ENCODE results near the gene TMEM163. TPM values are rescaled to one million over a fixed set of nuclear protein-coding genes. Genes with fewer than 3 reads are reported as not detected.
"Not testable (repeated sequence)": the region's sequence is repeated elsewhere in the genome, so short reads cannot be mapped to it uniquely, and the experiment has no call there.

Gene TMEM163
- total RNA-seq, 1 experiment from 2014 or later: 2.5 TPM

GRCh38 chr2:134657650-134658250 lies 61.0 kb downstream of the TMEM163 start:
- peak; percentile 71 for TF ChIP-seq CTCF (IDR thresholded peaks at IDR 0.05; ENCODE audit: unreplicated experiment)
- H3K4me1 Mint-ChIP-seq (ENCODE audit: low read depth, unreplicated experiment): no peaks in the 10 kb centered on the region
- H3K27ac Mint-ChIP-seq (ENCODE audit: unreplicated experiment): no peak overlapping the region
- H3K36me3 Mint-ChIP-seq (ENCODE audit: insufficient read depth, unreplicated experiment): no peaks in the 10 kb centered on the region
- no peak overlapping the region for H3K4me3 Mint-ChIP-seq (ENCODE audit: low read depth, unreplicated experiment)
- no peaks in the 10 kb centered on the region for H3K27me3 Mint-ChIP-seq (ENCODE audit: unreplicated experiment)
- CTCF ChIA-PET: interaction anchor here (0.7 kb wide), 1 partner anchor 241 kb away, joined by 3 read pairs; no protein-coding TSS in a partner anchor
- no TSS peak for BruUV-seq (replicated peaks)
- intact Hi-C loops (cut with micrococcal nuclease; ENCODE audit: unreplicated experiment): loop anchor here (2.0 kb wide), 2 partner anchors 121 to 241 kb away; no protein-coding TSS in a partner anchor
- peak; percentile 63 for DNase-seq
- no peaks in the 10 kb centered on the region for H3K9me3 Mint-ChIP-seq (ENCODE audit: low read depth, unreplicated experiment)

- H3K4me3 Mint-ChIP-seq (ENCODE audit: low read depth, unreplicated experiment); H3K4me1 Mint-ChIP-seq (ENCODE audit: low read depth, unreplicated experiment); H3K36me3 Mint-ChIP-seq (ENCODE audit: insufficient read depth, unreplicated experiment); H3K27me3 Mint-ChIP-seq (ENCODE audit: unreplicated experiment); CTCF ChIA-PET; DNase-seq; BruUV-seq (replicated peaks); H3K27ac Mint-ChIP-seq (ENCODE audit: unreplicated experiment); H3K9me3 Mint-ChIP-seq (ENCODE audit: low read depth, unreplicated experiment): not testable (repeated sequence)
- intact Hi-C loops (cut with micrococcal nuclease; ENCODE audit: unreplicated experiment): loop anchor here (2.0 kb wide), 1 partner anchor 242 kb away; no protein-coding TSS in a partner anchor
Measured at GRCh38 chr2:134656391-134656790, 62.4 kb downstream of the TMEM163 start.

GRCh38 chr2:134648586-134648985 lies 70.2 kb downstream of the TMEM163 start:
- Mint-ChIP-seq H3K9me3 (ENCODE audit: low read depth, unreplicated experiment) (no peaks in the 10 kb centered on the region), H3K4me3 (ENCODE audit: low read depth, unreplicated experiment) (no peak overlapping the region), H3K36me3 (ENCODE audit: insufficient read depth, unreplicated experiment) (no peaks in the 10 kb centered on the region), H3K27ac (ENCODE audit: unreplicated experiment) (no peak overlapping the region), H3K27me3 (ENCODE audit: unreplicated experiment) (no peaks in the 10 kb centered on the region), H3K4me1 (ENCODE audit: low read depth, unreplicated experiment) (no peaks in the 10 kb centered on the region)
- BruUV-seq (replicated peaks): no TSS peak
- intact Hi-C loops (cut with micrococcal nuclease; ENCODE audit: unreplicated experiment): no loop called here
- no peak for TF ChIP-seq CTCF (IDR thresholded peaks at IDR 0.05; ENCODE audit: unreplicated experiment)
- CTCF ChIA-PET: no interaction called here
- DNase-seq: no peak

- no peaks in the 10 kb centered on the region for H3K27me3 Mint-ChIP-seq (ENCODE audit: unreplicated experiment)
- no peaks in the 10 kb centered on the region for H3K4me1 Mint-ChIP-seq (ENCODE audit: low read depth, unreplicated experiment)
- no peaks in the 10 kb centered on the region for H3K36me3 Mint-ChIP-seq (ENCODE audit: insufficient read depth, unreplicated experiment)
- BruUV-seq (replicated peaks): no TSS peak
- no peaks in the 10 kb centered on the region for H3K9me3 Mint-ChIP-seq (ENCODE audit: low read depth, unreplicated experiment)
- no peak for TF ChIP-seq CTCF (IDR thresholded peaks at IDR 0.05; ENCODE audit: unreplicated experiment)
- no peak overlapping the region for H3K27ac Mint-ChIP-seq (ENCODE audit: unreplicated experiment)
- intact Hi-C loops (cut with micrococcal nuclease; ENCODE audit: unreplicated experiment): no loop called here
- no peak for DNase-seq
- no peak overlapping the region for H3K4me3 Mint-ChIP-seq (ENCODE audit: low read depth, unreplicated experiment)
- CTCF ChIA-PET: no interaction called here
Measured at GRCh38 chr2:134647607-134648256, 71.1 kb downstream of the TMEM163 start.

- Mint-ChIP-seq H3K27me3 (ENCODE audit: unreplicated experiment) (no peaks in the 10 kb centered on the region), H3K4me3 (ENCODE audit: low read depth, unreplicated experiment) (no peak overlapping the region), H3K36me3 (ENCODE audit: insufficient read depth, unreplicated experiment) (no peaks in the 10 kb centered on the region), H3K9me3 (ENCODE audit: low read depth, unreplicated experiment) (peaks cover 3% of the 10 kb centered on the region), H3K27ac (ENCODE audit: unreplicated experiment) (no peak overlapping the region), H3K4me1 (ENCODE audit: low read depth, unreplicated experiment) (no peaks in the 10 kb centered on the region)
- no peak for DNase-seq
- intact Hi-C loops (cut with micrococcal nuclease; ENCODE audit: unreplicated experiment): no loop called here
- no peak for TF ChIP-seq CTCF (IDR thresholded peaks at IDR 0.05; ENCODE audit: unreplicated experiment)
- CTCF ChIA-PET: no interaction called here
- no TSS peak for BruUV-seq (replicated peaks)
Measured at GRCh38 chr2:134642938-134643337, 75.9 kb downstream of the TMEM163 start.

All from Calu3 (cell line).